Astrocyte (in vitro differentiated cells and primary cell): ENCODE results near the gene LCE1A.

Source experiments
- CTCF ChIP-seq: IDR thresholded peaks from 2 replicates; pipeline ENCODE4 v1.5.1; 2011; ENCODE audit warnings: low read depth, mild to moderate bottlenecking, inconsistent platforms, low read length, moderate library complexity; ENCODE audit not compliant: insufficient read depth
- EZH2 ChIP-seq: IDR thresholded peaks from 2 replicates; pipeline ENCODE4 v1.6.1; 2012; ENCODE audit warnings: mild to moderate bottlenecking, low read length, inconsistent platforms; ENCODE audit not compliant: insufficient read depth

GRCh38 chr1:152876827-152877226, 49.6 kb downstream of the LCE1A start:
- TF ChIP-seq CTCF (no peak), EZH2 (no peak)
